HepG2 (cell line): Measurements from ENCODE around the gene CBX2. TPM values are rescaled to one million over a fixed set of nuclear protein-coding genes. Genes with fewer than 3 reads are reported as not detected.

Source experiments
- EEA1 ChIP-seq: sonication (generic); formaldehyde crosslinking; IDR thresholded peaks from 2 replicates; pipeline ENCODE4 v1.5.1; 2020; ENCODE audit warnings: mild to moderate bottlenecking, missing genetic modification reagents, borderline replicate concordance
- ELF3 ChIP-seq: IDR thresholded peaks from 2 replicates; pipeline ENCODE4 v1.6.1; 2016; ENCODE audit warnings: missing genetic modification reagents, missing compliant biosample characterization
- ZNF326 ChIP-seq: sonication (generic); formaldehyde crosslinking; IDR thresholded peaks from 2 replicates; pipeline ENCODE4 v1.4.0; 2020; ENCODE audit warnings: missing genetic modification reagents, borderline replicate concordance
- ZNF792 ChIP-seq: IDR thresholded peaks from 2 replicates; pipeline ENCODE4 v1.6.1; 2016
- polyA plus RNA-seq, 8 experiments: library from polyadenylated mRNA; depleted of rRNA in 3 of 8; stranded (reverse) in 7 of 8; unstranded in 1 of 8; fragments of >200 nt; fragmentation: Illumina TruSeq in 4 of 8; extraction: Trizol in 4 of 8; gene quantifications; 2 replicates each; pipeline versions ENCODE4 v1.2.1 to v1.2.3, GENCODE V29; 2011 to 2016; ENCODE audit warnings: low read depth in 4 of 8, missing spikeins in 1 of 8, mixed read lengths in 1 of 8; ENCODE audit not compliant: insufficient read depth in 1 of 8
- total RNA-seq, 5 experiments: library from RNA; depleted of rRNA; stranded (reverse); fragments of >200 nt; fragmentation: Illumina TruSeq; extraction: Trizol; gene quantifications; 2 replicates each; pipeline ENCODE4 v1.2.3, GENCODE V29; 2016; ENCODE audit warnings: low read depth in 1 of 5
- TF ChIP-seq, protein P1 (sequence below): sonication (generic); formaldehyde crosslinking; IDR thresholded peaks from 2 replicates; pipeline ENCODE4 v1.5.1; 2020; ENCODE audit warnings: mild to moderate bottlenecking, missing genetic modification reagents, borderline replicate concordance
- TF ChIP-seq, protein P2 (sequence below): sonication (generic); formaldehyde crosslinking; IDR thresholded peaks from 2 replicates; pipeline ENCODE4 v1.4.0; 2020; ENCODE audit warnings: missing genetic modification reagents
- TF ChIP-seq, protein P3 (sequence below): sonication (generic); formaldehyde crosslinking; IDR thresholded peaks from 2 replicates; pipeline ENCODE4 v1.5.0; 2020; ENCODE audit warnings: mild to moderate bottlenecking, missing genetic modification reagents, borderline replicate concordance
- TF ChIP-seq, protein P4 (sequence below): sonication (generic); formaldehyde crosslinking; IDR thresholded peaks from 2 replicates; pipeline ENCODE4 v1.5.0; 2020; ENCODE audit warnings: missing genetic modification reagents

The CBX2 gene
- total and polyA plus RNA-seq, 2 of the 13 experiments (the other 11 are each of a cell fraction or from before 2014, with no cell fraction given), result 14.5 to 31.1 TPM

DNA sequence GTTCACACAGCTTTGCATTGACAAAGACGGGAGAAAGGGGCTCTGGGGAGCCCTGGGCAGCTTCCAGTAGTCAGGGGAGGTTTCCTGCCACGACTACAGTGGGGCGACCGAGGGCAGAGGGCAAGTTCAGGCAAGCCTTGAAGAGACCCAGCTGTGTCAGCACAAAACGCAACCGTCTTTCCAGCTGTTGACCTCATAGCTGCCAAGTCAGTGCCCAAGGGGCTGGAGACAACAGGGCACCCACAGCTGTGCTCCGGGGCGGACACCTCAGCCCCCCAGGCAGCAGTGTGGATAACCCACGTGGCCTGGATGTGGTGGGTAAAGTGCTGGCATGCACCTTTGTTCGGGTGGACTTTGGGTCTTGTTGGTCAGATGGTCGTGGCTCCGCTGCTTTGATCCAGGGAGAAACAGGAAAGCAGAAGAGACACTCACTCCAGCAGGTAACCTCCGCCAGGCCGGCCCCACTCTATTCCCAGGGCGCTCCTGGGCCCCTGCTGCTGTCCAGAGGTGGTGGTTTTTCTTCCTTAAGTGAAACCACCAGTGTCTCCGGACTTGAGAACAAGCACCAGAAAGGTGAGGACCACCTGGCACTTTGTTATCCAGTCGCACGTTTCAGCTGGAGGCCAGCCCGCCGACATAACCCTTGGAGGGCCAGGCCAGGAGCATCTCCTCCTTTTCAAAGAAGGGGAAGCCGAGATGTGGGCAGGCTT, 17.6 kb upstream of the CBX2 start (continued):
- TF ChIP-seq, protein P1, sequence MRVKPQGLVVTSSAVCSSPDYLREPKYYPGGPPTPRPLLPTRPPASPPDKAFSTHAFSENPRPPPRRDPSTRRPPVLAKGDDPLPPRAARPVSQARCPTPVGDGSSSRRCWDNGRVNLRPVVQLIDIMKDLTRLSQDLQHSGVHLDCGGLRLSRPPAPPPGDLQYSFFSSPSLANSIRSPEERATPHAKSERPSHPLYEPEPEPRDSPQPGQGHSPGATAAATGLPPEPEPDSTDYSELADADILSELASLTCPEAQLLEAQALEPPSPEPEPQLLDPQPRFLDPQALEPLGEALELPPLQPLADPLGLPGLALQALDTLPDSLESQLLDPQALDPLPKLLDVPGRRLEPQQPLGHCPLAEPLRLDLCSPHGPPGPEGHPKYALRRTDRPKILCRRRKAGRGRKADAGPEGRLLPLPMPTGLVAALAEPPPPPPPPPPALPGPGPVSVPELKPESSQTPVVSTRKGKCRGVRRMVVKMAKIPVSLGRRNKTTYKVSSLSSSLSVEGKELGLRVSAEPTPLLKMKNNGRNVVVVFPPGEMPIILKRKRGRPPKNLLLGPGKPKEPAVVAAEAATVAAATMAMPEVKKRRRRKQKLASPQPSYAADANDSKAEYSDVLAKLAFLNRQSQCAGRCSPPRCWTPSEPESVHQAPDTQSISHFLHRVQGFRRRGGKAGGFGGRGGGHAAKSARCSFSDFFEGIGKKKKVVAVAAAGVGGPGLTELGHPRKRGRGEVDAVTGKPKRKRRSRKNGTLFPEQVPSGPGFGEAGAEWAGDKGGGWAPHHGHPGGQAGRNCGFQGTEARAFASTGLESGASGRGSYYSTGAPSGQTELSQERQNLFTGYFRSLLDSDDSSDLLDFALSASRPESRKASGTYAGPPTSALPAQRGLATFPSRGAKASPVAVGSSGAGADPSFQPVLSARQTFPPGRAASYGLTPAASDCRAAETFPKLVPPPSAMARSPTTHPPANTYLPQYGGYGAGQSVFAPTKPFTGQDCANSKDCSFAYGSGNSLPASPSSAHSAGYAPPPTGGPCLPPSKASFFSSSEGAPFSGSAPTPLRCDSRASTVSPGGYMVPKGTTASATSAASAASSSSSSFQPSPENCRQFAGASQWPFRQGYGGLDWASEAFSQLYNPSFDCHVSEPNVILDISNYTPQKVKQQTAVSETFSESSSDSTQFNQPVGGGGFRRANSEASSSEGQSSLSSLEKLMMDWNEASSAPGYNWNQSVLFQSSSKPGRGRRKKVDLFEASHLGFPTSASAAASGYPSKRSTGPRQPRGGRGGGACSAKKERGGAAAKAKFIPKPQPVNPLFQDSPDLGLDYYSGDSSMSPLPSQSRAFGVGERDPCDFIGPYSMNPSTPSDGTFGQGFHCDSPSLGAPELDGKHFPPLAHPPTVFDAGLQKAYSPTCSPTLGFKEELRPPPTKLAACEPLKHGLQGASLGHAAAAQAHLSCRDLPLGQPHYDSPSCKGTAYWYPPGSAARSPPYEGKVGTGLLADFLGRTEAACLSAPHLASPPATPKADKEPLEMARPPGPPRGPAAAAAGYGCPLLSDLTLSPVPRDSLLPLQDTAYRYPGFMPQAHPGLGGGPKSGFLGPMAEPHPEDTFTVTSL, result peak; percentile 87
- TF ChIP-seq, protein P2, sequence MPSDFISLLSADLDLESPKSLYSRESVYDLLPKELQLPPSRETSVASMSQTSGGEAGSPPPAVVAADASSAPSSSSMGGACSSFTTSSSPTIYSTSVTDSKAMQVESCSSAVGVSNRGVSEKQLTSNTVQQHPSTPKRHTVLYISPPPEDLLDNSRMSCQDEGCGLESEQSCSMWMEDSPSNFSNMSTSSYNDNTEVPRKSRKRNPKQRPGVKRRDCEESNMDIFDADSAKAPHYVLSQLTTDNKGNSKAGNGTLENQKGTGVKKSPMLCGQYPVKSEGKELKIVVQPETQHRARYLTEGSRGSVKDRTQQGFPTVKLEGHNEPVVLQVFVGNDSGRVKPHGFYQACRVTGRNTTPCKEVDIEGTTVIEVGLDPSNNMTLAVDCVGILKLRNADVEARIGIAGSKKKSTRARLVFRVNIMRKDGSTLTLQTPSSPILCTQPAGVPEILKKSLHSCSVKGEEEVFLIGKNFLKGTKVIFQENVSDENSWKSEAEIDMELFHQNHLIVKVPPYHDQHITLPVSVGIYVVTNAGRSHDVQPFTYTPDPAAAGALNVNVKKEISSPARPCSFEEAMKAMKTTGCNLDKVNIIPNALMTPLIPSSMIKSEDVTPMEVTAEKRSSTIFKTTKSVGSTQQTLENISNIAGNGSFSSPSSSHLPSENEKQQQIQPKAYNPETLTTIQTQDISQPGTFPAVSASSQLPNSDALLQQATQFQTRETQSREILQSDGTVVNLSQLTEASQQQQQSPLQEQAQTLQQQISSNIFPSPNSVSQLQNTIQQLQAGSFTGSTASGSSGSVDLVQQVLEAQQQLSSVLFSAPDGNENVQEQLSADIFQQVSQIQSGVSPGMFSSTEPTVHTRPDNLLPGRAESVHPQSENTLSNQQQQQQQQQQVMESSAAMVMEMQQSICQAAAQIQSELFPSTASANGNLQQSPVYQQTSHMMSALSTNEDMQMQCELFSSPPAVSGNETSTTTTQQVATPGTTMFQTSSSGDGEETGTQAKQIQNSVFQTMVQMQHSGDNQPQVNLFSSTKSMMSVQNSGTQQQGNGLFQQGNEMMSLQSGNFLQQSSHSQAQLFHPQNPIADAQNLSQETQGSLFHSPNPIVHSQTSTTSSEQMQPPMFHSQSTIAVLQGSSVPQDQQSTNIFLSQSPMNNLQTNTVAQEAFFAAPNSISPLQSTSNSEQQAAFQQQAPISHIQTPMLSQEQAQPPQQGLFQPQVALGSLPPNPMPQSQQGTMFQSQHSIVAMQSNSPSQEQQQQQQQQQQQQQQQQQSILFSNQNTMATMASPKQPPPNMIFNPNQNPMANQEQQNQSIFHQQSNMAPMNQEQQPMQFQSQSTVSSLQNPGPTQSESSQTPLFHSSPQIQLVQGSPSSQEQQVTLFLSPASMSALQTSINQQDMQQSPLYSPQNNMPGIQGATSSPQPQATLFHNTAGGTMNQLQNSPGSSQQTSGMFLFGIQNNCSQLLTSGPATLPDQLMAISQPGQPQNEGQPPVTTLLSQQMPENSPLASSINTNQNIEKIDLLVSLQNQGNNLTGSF (CRISPR knock-in tag), result peak; percentile 86
- no peak; the same call in 1 of the 2 replicates for TF ChIP-seq ZNF792 (CRISPR knock-in tag)
- TF ChIP-seq EEA1 (CRISPR knock-in tag), result 0 out of 2 replicates have a peak, but pooled peaks have one; percentile 88
- TF ChIP-seq ZNF326 (CRISPR knock-in tag), result no peak
- peak; percentile 93 for TF ChIP-seq ELF3 (CRISPR knock-in tag)
- TF ChIP-seq, protein P3, sequence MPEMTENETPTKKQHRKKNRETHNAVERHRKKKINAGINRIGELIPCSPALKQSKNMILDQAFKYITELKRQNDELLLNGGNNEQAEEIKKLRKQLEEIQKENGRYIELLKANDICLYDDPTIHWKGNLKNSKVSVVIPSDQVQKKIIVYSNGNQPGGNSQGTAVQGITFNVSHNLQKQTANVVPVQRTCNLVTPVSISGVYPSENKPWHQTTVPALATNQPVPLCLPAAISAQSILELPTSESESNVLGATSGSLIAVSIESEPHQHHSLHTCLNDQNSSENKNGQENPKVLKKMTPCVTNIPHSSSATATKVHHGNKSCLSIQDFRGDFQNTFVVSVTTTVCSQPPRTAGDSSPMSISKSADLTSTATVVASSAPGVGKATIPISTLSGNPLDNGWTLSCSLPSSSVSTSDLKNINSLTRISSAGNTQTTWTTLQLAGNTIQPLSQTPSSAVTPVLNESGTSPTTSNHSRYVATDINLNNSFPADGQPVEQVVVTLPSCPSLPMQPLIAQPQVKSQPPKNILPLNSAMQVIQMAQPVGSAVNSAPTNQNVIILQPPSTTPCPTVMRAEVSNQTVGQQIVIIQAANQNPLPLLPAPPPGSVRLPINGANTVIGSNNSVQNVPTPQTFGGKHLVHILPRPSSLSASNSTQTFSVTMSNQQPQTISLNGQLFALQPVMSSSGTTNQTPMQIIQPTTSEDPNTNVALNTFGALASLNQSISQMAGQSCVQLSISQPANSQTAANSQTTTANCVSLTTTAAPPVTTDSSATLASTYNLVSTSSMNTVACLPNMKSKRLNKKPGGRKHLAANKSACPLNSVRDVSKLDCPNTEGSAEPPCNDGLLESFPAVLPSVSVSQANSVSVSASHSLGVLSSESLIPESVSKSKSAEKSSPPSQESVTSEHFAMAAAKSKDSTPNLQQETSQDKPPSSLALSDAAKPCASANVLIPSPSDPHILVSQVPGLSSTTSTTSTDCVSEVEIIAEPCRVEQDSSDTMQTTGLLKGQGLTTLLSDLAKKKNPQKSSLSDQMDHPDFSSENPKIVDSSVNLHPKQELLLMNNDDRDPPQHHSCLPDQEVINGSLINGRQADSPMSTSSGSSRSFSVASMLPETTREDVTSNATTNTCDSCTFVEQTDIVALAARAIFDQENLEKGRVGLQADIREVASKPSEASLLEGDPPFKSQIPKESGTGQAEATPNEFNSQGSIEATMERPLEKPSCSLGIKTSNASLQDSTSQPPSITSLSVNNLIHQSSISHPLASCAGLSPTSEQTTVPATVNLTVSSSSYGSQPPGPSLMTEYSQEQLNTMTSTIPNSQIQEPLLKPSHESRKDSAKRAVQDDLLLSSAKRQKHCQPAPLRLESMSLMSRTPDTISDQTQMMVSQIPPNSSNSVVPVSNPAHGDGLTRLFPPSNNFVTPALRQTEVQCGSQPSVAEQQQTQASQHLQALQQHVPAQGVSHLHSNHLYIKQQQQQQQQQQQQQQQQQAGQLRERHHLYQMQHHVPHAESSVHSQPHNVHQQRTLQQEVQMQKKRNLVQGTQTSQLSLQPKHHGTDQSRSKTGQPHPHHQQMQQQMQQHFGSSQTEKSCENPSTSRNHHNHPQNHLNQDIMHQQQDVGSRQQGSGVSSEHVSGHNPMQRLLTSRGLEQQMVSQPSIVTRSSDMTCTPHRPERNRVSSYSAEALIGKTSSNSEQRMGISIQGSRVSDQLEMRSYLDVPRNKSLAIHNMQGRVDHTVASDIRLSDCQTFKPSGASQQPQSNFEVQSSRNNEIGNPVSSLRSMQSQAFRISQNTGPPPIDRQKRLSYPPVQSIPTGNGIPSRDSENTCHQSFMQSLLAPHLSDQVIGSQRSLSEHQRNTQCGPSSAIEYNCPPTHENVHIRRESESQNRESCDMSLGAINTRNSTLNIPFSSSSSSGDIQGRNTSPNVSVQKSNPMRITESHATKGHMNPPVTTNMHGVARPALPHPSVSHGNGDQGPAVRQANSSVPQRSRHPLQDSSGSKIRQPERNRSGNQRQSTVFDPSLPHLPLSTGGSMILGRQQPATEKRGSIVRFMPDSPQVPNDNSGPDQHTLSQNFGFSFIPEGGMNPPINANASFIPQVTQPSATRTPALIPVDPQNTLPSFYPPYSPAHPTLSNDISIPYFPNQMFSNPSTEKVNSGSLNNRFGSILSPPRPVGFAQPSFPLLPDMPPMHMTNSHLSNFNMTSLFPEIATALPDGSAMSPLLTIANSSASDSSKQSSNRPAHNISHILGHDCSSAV (CRISPR knock-in tag), result peak; percentile 40; the same call in 1 of the 2 replicates
- TF ChIP-seq, protein P4, sequence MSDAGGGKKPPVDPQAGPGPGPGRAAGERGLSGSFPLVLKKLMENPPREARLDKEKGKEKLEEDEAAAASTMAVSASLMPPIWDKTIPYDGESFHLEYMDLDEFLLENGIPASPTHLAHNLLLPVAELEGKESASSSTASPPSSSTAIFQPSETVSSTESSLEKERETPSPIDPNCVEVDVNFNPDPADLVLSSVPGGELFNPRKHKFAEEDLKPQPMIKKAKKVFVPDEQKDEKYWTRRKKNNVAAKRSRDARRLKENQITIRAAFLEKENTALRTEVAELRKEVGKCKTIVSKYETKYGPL, result no peak
